GM23338 (cell line): ENCODE results near the gene ARHGAP19. TPM values are rescaled to one million over a fixed set of nuclear protein-coding genes. Genes with fewer than 3 reads are reported as not detected.

Experiments used
- ATAC-seq: fragments of 200-7000 bp; cut with Tn5 transposase; 3 replicates; pipeline ENCODE4 v1.9.1; 2020
- DNase-seq: peaks from one replicate; pipeline ENCODE4 v3.0.0-alpha.2; 2015; ENCODE audit warnings: low spot score
- H2AFZ ChIP-seq: fragments of 200-600 bp; sonication (generic); 2 replicates; pipeline ENCODE4 v1.8.0; 2016; ENCODE audit warnings: antibody characterized with exemption, mild to moderate bottlenecking, moderate library complexity
- H3F3A ChIP-seq: fragments of 200-600 bp; sonication (generic); replicated peaks from 2 replicates; pipeline ENCODE4 v1.8.0; 2017; ENCODE audit warnings: antibody characterized with exemption, mixed run types, low read depth
- H3K27ac ChIP-seq: fragments of 200-600 bp; sonication (generic); 2 replicates; pipeline ENCODE4 v1.6.1; 2016; ENCODE audit warnings: low read depth
- H3K27me3 ChIP-seq: fragments of 200-600 bp; sonication (generic); 2 replicates; pipeline ENCODE4 v1.8.0; 2016; ENCODE audit warnings: mild to moderate bottlenecking, mixed run types, moderate library complexity; ENCODE audit not compliant: insufficient read depth
- H3K36me3 ChIP-seq: fragments of 200-600 bp; sonication (generic); 2 replicates; pipeline ENCODE4 v1.8.0; 2016; ENCODE audit warnings: mild to moderate bottlenecking; ENCODE audit not compliant: insufficient read depth
- H3K4me1 ChIP-seq: fragments of 200-600 bp; sonication (generic); 2 replicates; pipeline ENCODE4 v1.8.0; 2016; ENCODE audit warnings: mild to moderate bottlenecking, moderate library complexity; ENCODE audit not compliant: insufficient read depth
- H3K4me2 ChIP-seq: fragments of 200-600 bp; sonication (generic); 2 replicates; pipeline ENCODE4 v1.7.1; 2017; ENCODE audit warnings: mixed run types
- H3K4me3 ChIP-seq: fragments of 200-600 bp; sonication (generic); 2 replicates; pipeline ENCODE4 v1.6.1; 2016; ENCODE audit warnings: mixed run types
- H3K79me2 ChIP-seq: fragments of 200-600 bp; sonication (generic); replicated peaks from 2 replicates; pipeline ENCODE4 v1.8.0; 2017; ENCODE audit warnings: mild to moderate bottlenecking; ENCODE audit not compliant: insufficient read depth
- H3K9me2 ChIP-seq: fragments of 200-600 bp; sonication (generic); 2 replicates; pipeline ENCODE4 v1.8.0; 2017; ENCODE audit not compliant: insufficient read depth
- H4K20me1 ChIP-seq: fragments of 200-600 bp; sonication (generic); replicated peaks from 2 replicates; pipeline ENCODE4 v1.8.0; 2017; ENCODE audit warnings: mild to moderate bottlenecking; ENCODE audit not compliant: insufficient read depth
- H3K27ac Mint-ChIP-seq: 2 replicates; pipeline ENCODE4 v1.8.0; 2020; ENCODE audit warnings: inconsistent platforms, mild to moderate bottlenecking, moderate library complexity, mixed read lengths
- H3K27me3 Mint-ChIP-seq: 3 replicates; pipeline ENCODE4 v1.8.0; 2022; ENCODE audit warnings: low read depth, mild to moderate bottlenecking, moderate library complexity, mixed read lengths, inconsistent platforms; ENCODE audit not compliant: insufficient read depth, poor library complexity
- H3K36me3 Mint-ChIP-seq: 3 replicates; pipeline ENCODE4 v1.8.0; 2021; ENCODE audit warnings: low read depth, mild to moderate bottlenecking, inconsistent platforms, moderate library complexity, mixed read lengths
- H3K4me1 Mint-ChIP-seq: 3 replicates; pipeline ENCODE4 v1.8.0; 2020; ENCODE audit warnings: mild to moderate bottlenecking, inconsistent platforms, mixed read lengths
- H3K4me3 Mint-ChIP-seq: 3 replicates; pipeline ENCODE4 v1.8.0; 2021; ENCODE audit warnings: moderate library complexity, mild to moderate bottlenecking, inconsistent platforms, mixed read lengths
- H3K9me3 Mint-ChIP-seq: 3 replicates; pipeline ENCODE4 v1.8.0; 2020; ENCODE audit warnings: moderate library complexity, mild to moderate bottlenecking, inconsistent platforms, mixed read lengths
- CREB1 ChIP-seq: fragments of 250-450 bp; sonication (Bioruptor Pico); IDR thresholded peaks from 2 replicates; pipeline ENCODE4 v1.5.0; 2020; ENCODE audit warnings: low read depth, mild to moderate bottlenecking, moderate library complexity
- CTCF ChIP-seq, 2 experiments: fragments of 200-600 bp in 1 of 2; sonication (generic) in 1 of 2; conservative IDR thresholded peaks; 2 replicates each; pipeline versions ENCODE4 v1.5.1 to v1.6.1; 2016 to 2017; ENCODE audit warnings: antibody characterized with exemption in 2 of 2, low read depth in 2 of 2, mild to moderate bottlenecking in 2 of 2, moderate library complexity in 1 of 2
- ETS1 ChIP-seq: IDR thresholded peaks from 2 replicates; pipeline ENCODE4 v1.6.1; 2016; ENCODE audit warnings: antibody characterized with exemption
- EZH2 ChIP-seq: fragments of 200-600 bp; sonication (generic); IDR thresholded peaks from one replicate; pipeline ENCODE4 v1.8.0; 2017; ENCODE audit warnings: antibody characterized with exemption, mild to moderate bottlenecking, low read depth; ENCODE audit not compliant: unreplicated experiment
- EZH2phosphoT487 ChIP-seq: fragments of 200-600 bp; sonication (generic); IDR thresholded peaks from one replicate; pipeline ENCODE4 v1.8.1; 2018; ENCODE audit warnings: antibody characterized with exemption; ENCODE audit not compliant: unreplicated experiment
- JUNB ChIP-seq: IDR thresholded peaks from one replicate; pipeline ENCODE4 v1.6.1; 2016; ENCODE audit warnings: antibody characterized with exemption; ENCODE audit not compliant: unreplicated experiment
- STAT1 ChIP-seq: IDR thresholded peaks from one replicate; pipeline ENCODE4 v1.6.1; 2016; ENCODE audit warnings: antibody characterized with exemption; ENCODE audit not compliant: unreplicated experiment
- ZNF114 ChIP-seq: fragments of 250-450 bp; sonication (Bioruptor Pico); IDR thresholded peaks from 2 replicates; pipeline ENCODE4 v1.5.0; 2020; ENCODE audit warnings: mild to moderate bottlenecking, moderate library complexity
- ZNF331 ChIP-seq: fragments of 250-450 bp; sonication (Bioruptor Pico); IDR thresholded peaks from 2 replicates; pipeline ENCODE4 v1.5.0; 2020; ENCODE audit warnings: low read depth, mild to moderate bottlenecking, moderate library complexity
- ZNF462 ChIP-seq: fragments of 250-450 bp; sonication (Bioruptor Pico); IDR thresholded peaks from 2 replicates; pipeline ENCODE4 v1.5.0; 2020; ENCODE audit warnings: mild to moderate bottlenecking, moderate library complexity
- polyA plus RNA-seq: library from polyadenylated mRNA; unstranded; fragments of >200 nt; fragmentation: Nextera tagmentation; extraction: Ambion mirVana; gene quantifications from 2 replicates; pipeline ENCODE4 v1.2.1, GENCODE V29; 2016
- total RNA-seq: library from RNA; depleted of rRNA; stranded (reverse); fragments of >200 nt; shearing (Covaris generic); gene quantifications from 2 replicates; pipeline ENCODE4 v1.2.3, GENCODE V29; 2014

Gene ARHGAP19
- total and polyA plus RNA-seq, 2 experiments from 2014 or later: 11.5 to 38.8 TPM

GRCh38 chr10:97207756-97208346 lies 84.6 kb downstream of the ARHGAP19 start:
- H3K9me2 ChIP-seq: no peaks in the 10 kb centered on the region
- no peak for TF ChIP-seq CTCF (conservative IDR thresholded peaks at IDR 0.05; ENCODE audit: low read depth in 2 of 2)
- no peak for TF ChIP-seq ZNF331 (CRISPR knock-in tag)
- TF ChIP-seq ZNF462: no peak
- no peak for TF ChIP-seq EZH2phosphoT487
- TF ChIP-seq ETS1: no peak
- no peak for TF ChIP-seq STAT1
- no peak for TF ChIP-seq JUNB
- no peak for TF ChIP-seq CREB1 (CRISPR knock-in tag)
- no peak for TF ChIP-seq ZNF114
- TF ChIP-seq EZH2: no peak
- H3K4me1 Mint-ChIP-seq: 0 out of 3 replicates have a peak, but pooled peaks cover 3% of the 10 kb centered on the region
- no peaks in the 10 kb centered on the region for H3K36me3 Mint-ChIP-seq
- H3K9me3 Mint-ChIP-seq: no peaks in the 10 kb centered on the region
- DNase-seq (no peak), ATAC-seq (no peak; the same call in 2 of the 3 replicates)
- H3K4me3 Mint-ChIP-seq: no peak overlapping the region
- H3F3A ChIP-seq: no peaks in the 10 kb centered on the region
- no peak overlapping the region for H2AFZ ChIP-seq
- no peak overlapping the region for H3K4me3 ChIP-seq
- no peaks in the 10 kb centered on the region for H4K20me1 ChIP-seq
- no peaks in the 10 kb centered on the region for H3K4me1 ChIP-seq
- no peaks in the 10 kb centered on the region for H3K79me2 ChIP-seq
- no peak overlapping the region for H3K27ac Mint-ChIP-seq
- no peak overlapping the region for H3K27ac ChIP-seq
- peaks cover 6% of the 10 kb centered on the region for H3K27me3 Mint-ChIP-seq
- H3K36me3 ChIP-seq: no peaks in the 10 kb centered on the region
- no peaks in the 10 kb centered on the region for H3K27me3 ChIP-seq
- H3K4me2 ChIP-seq: no peak overlapping the region
